COR-L47 (cell line): ENCODE measurements around the gene TCAP.
A peak's percentile ranks its signal among the peaks of the same experiment; 100 is the strongest.

ENCODE experiments used
- DNase-seq: peaks from one replicate; lab custom pipeline; 2025; lab: John Stamatoyannopoulos, UW

Gene TCAP, protein sequence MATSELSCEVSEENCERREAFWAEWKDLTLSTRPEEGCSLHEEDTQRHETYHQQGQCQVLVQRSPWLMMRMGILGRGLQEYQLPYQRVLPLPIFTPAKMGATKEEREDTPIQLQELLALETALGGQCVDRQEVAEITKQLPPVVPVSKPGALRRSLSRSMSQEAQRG

DNA sequence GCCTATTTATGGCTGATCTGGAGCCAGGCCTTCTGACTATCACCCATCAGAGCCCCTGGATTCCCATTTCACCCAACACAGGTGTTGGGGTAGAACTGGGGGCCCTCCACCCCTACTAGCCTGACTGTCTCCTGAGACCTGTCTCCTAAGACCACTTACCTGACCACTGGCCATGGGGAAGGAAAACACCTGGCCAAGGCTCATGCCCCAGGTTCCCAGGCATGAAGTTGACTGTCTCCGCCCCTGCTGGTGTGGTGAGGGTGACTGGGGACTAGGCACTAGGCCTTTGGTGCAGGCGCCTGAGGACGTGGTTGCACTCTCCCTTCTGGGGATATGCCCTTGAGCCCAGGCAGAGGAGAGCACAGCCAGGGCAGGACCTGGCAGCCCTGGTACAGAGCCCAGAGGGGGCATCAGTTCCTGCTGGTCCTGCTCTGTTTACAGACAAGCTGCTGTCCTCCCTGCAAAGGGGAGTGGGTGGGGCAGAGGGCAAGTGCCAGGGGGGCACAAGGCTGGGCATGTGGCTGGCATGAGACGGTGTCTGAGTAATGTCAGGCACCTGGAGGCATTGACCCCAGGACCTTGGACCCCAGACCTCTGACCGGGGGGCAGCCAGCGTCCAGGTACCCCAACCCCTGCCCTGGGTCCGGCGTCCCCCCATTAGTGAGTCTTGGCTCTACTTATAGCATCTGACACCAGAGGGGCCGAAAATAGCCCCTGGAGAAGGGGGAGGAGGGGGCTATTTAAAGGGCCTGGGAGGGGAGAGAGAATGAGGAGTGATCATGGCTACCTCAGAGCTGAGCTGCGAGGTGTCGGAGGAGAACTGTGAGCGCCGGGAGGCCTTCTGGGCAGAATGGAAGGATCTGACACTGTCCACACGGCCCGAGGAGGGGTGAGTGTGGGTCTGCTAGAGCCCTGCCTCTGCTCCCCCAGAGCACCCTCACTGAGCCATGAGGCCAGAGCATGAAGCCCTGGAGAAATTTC, at the start of gene TCAP:
Gene TCAP (plus strand): TSS at position 769 of the 981 bp plus-strand sequence. CDS start 11 bp downstream, at position 780.
- DNase-seq = no peak

DNA sequence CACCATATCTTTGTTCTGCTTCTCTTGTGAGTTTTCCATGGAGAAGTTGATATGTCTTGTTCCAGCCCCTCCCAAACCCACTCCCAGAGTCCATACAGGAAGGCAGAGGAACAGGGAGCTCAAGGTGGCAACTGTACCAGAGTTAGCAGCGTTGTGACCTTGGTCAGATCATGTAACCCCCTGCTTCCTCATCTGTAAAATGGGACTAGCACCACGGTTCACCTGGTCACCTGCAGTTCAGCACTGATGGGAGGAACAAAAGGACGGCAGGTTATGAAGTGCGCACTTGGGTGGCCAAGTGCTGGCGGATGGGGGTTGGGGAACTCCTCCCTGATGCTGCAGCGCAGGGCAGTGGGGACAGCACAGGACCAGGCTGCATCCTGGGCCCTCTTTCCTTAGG, 49.7 kb upstream of the TCAP start:
- DNase-seq = no peak

GRCh38 chr17:39617100-39617445, 48.1 kb upstream of the TCAP start:
- no peak for DNase-seq

- peak; percentile 82 for DNase-seq
Observed at GRCh38 chr17:39617446-39618245, 47.5 kb upstream of the TCAP start.

GRCh38 chr17:39618246-39618913, 46.8 kb upstream of the TCAP start:
- peak; percentile 42 for DNase-seq

GRCh38 chr17:39618956-39619785, 46.0 kb upstream of the TCAP start:
- DNase-seq = no peak

- no peak for DNase-seq
Observed at GRCh38 chr17:39619786-39620101, 45.4 kb upstream of the TCAP start.

GRCh38 chr17:39621523-39622379, 43.4 kb upstream of the TCAP start:
- peak; percentile 71 for DNase-seq

DNA sequence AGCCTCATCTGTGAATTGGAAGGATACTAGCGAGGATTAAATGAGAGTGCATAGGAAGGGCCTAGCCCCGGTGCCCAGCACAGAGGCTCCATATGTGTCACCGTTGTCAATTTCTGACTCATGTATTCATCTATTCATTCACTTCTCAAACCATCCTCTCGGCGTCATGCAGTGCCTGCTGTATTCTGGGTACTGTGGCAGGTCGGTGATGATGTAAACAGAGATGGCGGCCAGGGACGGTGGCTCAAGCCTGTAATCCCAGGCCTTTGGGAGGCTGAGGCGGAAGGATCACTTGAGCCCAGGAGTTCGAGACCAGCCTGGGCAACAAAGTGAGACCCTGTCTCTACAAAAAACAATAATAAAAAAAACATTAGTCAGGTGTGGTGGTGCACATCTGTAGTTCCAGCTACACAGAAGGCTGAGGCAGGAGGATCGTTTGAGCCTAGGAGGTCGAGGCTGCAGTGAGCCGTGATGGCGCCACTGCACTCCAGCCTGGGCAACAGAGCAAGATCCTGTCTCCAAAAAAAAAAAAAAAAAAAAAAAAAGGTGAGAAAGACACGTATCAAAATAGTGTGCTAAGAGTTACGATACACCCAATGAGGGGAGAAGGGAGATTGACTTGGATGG, 42.7 kb upstream of the TCAP start:
- no peak for DNase-seq

- DNase-seq = peak; percentile 73
Observed at GRCh38 chr17:39623356-39623950, 41.7 kb upstream of the TCAP start.

- no peak for DNase-seq
Observed at GRCh38 chr17:39624313-39624712, 40.8 kb upstream of the TCAP start.

DNA sequence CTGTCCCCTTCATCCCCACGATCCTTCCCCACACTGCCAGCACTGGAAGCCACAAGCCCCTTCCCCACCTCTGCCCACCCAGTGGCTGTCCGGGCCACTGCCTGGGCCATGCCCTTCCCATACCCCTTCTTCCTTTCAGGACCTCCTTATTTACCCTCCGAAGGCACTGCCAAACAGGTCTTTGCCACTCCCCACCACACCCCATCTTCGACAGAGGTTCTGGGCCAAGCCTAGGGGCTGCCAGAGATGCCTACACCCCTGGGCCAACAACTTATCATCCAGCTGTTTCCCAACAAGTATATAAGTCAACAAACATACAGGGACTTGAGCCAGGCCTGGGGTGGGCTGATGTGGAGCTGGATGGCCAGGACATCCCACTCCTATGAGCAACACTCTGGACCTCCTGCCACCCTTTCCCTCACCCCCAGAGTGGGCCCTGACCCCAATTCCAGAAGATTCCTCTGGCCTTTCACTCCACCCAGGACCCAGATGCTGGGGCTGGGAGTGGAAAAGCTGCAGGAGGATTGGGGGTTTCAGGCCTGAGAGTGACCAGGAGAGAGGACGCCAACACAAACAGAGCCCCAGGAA, 39.9 kb upstream of the TCAP start:
- DNase-seq = no peak

- peak; percentile 21 for DNase-seq
Observed at GRCh38 chr17:39626171-39627046, 38.7 kb upstream of the TCAP start, which contains the start of gene PPP1R1B. Gene PPP1R1B, plus strand, starts transcription at chr17:39626952. Its CDS starts 441 bp downstream, at chr17:39627393.

DNA sequence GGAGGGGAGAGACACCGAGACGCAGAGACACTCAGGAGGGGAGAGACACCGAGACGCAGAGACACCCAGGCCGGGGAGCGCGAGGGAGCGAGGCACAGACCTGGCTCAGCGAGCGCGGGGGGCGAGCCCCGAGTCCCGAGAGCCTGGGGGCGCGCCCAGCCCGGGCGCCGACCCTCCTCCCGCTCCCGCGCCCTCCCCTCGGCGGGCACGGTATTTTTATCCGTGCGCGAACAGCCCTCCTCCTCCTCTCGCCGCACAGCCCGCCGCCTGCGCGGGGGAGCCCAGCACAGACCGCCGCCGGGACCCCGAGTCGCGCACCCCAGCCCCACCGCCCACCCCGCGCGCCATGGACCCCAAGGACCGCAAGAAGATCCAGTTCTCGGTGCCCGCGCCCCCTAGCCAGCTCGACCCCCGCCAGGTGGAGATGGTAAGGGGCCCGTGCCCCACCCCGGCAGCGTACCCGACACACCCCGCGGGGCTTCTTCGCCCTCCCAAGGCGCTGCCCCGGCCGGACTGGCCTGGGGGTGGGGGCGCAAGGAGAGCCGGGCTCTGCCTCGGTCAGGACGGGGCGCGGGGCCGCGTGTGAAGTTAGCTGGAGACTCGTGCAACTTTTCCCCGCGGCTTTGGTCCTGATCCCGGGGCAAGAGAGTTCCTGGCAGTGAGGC, 38.0 kb upstream of the TCAP start:
- DNase-seq = no peak

GRCh38 chr17:39627712-39628516, 37.2 kb upstream of the TCAP start:
- DNase-seq = peak; percentile 66
